CD4-positive, alpha-beta T cell treated with Interleukin-4 for 4 hours (primary cell): ENCODE data around the gene PLCD1.
"Not testable (repeated sequence)": the region's sequence is repeated elsewhere in the genome, so short reads cannot be mapped to it uniquely, and the experiment has no call there.

Source experiments
- DNase-seq: peaks from one replicate; pipeline ENCODE4 v3.0.0-alpha.2; 2020

PLCD1 gene

GRCh38 chr3:37997791-37998370 lies 31.6 kb downstream of the PLCD1 start:
- DNase-seq, result no peak

- DNase-seq, result no peak
Measured at GRCh38 chr3:37997342-37997741, 32.1 kb downstream of the PLCD1 start.

GRCh38 chr3:37996785-37997301 lies 32.6 kb downstream of the PLCD1 start:
- peak; percentile 85 for DNase-seq

- peak; percentile 27 for DNase-seq
Measured at GRCh38 chr3:37995652-37996641, 33.5 kb downstream of the PLCD1 start.

- no peak for DNase-seq
Measured at GRCh38 chr3:37994639-37994972, 34.8 kb downstream of the PLCD1 start.

GRCh38 chr3:37993820-37994638 lies 35.4 kb downstream of the PLCD1 start:
- DNase-seq, result peak; percentile 51

- no peak for DNase-seq
Measured at GRCh38 chr3:37993460-37993819, 36.0 kb downstream of the PLCD1 start.

GRCh38 chr3:37993067-37993455 lies 36.4 kb downstream of the PLCD1 start:
- DNase-seq, result no peak

GRCh38 chr3:37992271-37993066 lies 37.0 kb downstream of the PLCD1 start:
- no peak for DNase-seq

GRCh38 chr3:37991823-37992222 lies 37.6 kb downstream of the PLCD1 start:
- DNase-seq, result no peak

GRCh38 chr3:37991109-37991508 lies 38.3 kb downstream of the PLCD1 start:
- no peak for DNase-seq

- no peak for DNase-seq
Measured at GRCh38 chr3:37990527-37990926, 38.9 kb downstream of the PLCD1 start, which contains the start of gene VILL. TSS of gene VILL (plus strand) at chr3:37990786. CDS start at chr3:37993673, 2,887 bp downstream.

GRCh38 chr3:37989821-37990480 lies 39.5 kb downstream of the PLCD1 start:
- no peak for DNase-seq

- DNase-seq, result no peak
Measured at GRCh38 chr3:37988931-37989525, 40.4 kb downstream of the PLCD1 start.

GRCh38 chr3:37988376-37988775 lies 41.1 kb downstream of the PLCD1 start:
- not testable (repeated sequence) for DNase-seq

- DNase-seq, result no peak
Measured at GRCh38 chr3:37987751-37988179, 41.7 kb downstream of the PLCD1 start.

GRCh38 chr3:37987315-37987697 lies 42.1 kb downstream of the PLCD1 start:
- no peak for DNase-seq

- DNase-seq, result no peak
Measured at GRCh38 chr3:37986479-37987314, 42.7 kb downstream of the PLCD1 start.

GRCh38 chr3:37985637-37986320 lies 43.7 kb downstream of the PLCD1 start:
- DNase-seq, result no peak

- DNase-seq, result no peak
Measured at GRCh38 chr3:37984596-37984995, 44.8 kb downstream of the PLCD1 start.
